Activated naive CD8-positive, alpha-beta T cell (primary cell): ENCODE data around the gene THAP6.
A peak's percentile ranks its signal among the peaks of the same experiment; 100 is the strongest.
"Not testable (repeated sequence)": the region's sequence is repeated elsewhere in the genome, so short reads cannot be mapped to it uniquely, and the experiment has no call there.

Experiments
- H3K27ac Mint-ChIP-seq: one replicate; pipeline ENCODE4 v1.8.0; 2021; ENCODE audit warnings: mixed read lengths
- H3K27me3 Mint-ChIP-seq: one replicate; pipeline ENCODE4 v1.8.0; 2021; ENCODE audit warnings: mixed read lengths
- H3K36me3 Mint-ChIP-seq: one replicate; pipeline ENCODE4 v1.8.0; 2021; ENCODE audit warnings: mixed read lengths
- H3K4me1 Mint-ChIP-seq: one replicate; pipeline ENCODE4 v1.8.0; 2021; ENCODE audit warnings: low read depth, mixed read lengths
- H3K4me3 Mint-ChIP-seq: one replicate; pipeline ENCODE4 v1.8.0; 2021; ENCODE audit warnings: mild to moderate bottlenecking, mixed read lengths
- H3K9me3 Mint-ChIP-seq: one replicate; pipeline ENCODE4 v1.8.0; 2021; ENCODE audit warnings: low read depth, mixed read lengths

The THAP6 gene

GRCh38 chr4:75511841-75512240, 2.4 kb upstream of the THAP6 start:
- Mint-ChIP-seq H3K27ac (no peak overlapping the region), H3K4me1 (peaks cover 47% of the 10 kb centered on the region), H3K4me3 (no peak overlapping the region), H3K36me3 (peaks cover 6% of the 10 kb centered on the region), H3K9me3 (no peaks in the 10 kb centered on the region), H3K27me3 (no peaks in the 10 kb centered on the region)

GRCh38 chr4:75512386-75513211, 1.7 kb upstream of the THAP6 start:
- Mint-ChIP-seq H3K4me3 (no peak overlapping the region), H3K27me3 (no peaks in the 10 kb centered on the region), H3K4me1 (peaks cover 47% of the 10 kb centered on the region), H3K9me3 (no peaks in the 10 kb centered on the region), H3K27ac (peak overlapping the region; percentile 85), H3K36me3 (peaks cover 9% of the 10 kb centered on the region)

- peaks cover 9% of the 10 kb centered on the region for H3K36me3 Mint-ChIP-seq
- no peaks in the 10 kb centered on the region for H3K27me3 Mint-ChIP-seq
- H3K4me3 Mint-ChIP-seq, result no peak overlapping the region
- peak overlapping the region; percentile 91 for H3K27ac Mint-ChIP-seq
- peaks cover 53% of the 10 kb centered on the region for H3K4me1 Mint-ChIP-seq
- H3K9me3 Mint-ChIP-seq, result no peaks in the 10 kb centered on the region
These were observed 645 bp upstream of the THAP6 start for GRCh38 chr4:75513526-75514130.

- peak overlapping the region; percentile 91 for H3K27ac Mint-ChIP-seq
- no peak overlapping the region for H3K4me3 Mint-ChIP-seq
- peaks cover 50% of the 10 kb centered on the region for H3K4me1 Mint-ChIP-seq
- no peaks in the 10 kb centered on the region for H3K27me3 Mint-ChIP-seq
- H3K36me3 Mint-ChIP-seq, result peaks cover 17% of the 10 kb centered on the region
- H3K9me3 Mint-ChIP-seq, result no peaks in the 10 kb centered on the region
These were observed 808 bp downstream of the THAP6 start for GRCh38 chr4:75514949-75515612.

- Mint-ChIP-seq H3K27ac (peak overlapping the region; percentile 91), H3K9me3 (no peaks in the 10 kb centered on the region)
These were observed 1.9 kb downstream of the THAP6 start for GRCh38 chr4:75516144-75516543.

GRCh38 chr4:75519452-75519851, 5.2 kb downstream of the THAP6 start:
- H3K9me3 Mint-ChIP-seq, H3K27ac Mint-ChIP-seq, H3K27me3 Mint-ChIP-seq, H3K4me3 Mint-ChIP-seq: not testable (repeated sequence)
- H3K36me3 Mint-ChIP-seq, result peaks cover 36% of the 10 kb centered on the region
- peaks cover 61% of the 10 kb centered on the region for H3K4me1 Mint-ChIP-seq

More at GRCh38 chr4:75516144-75516543, 1.9 kb downstream of the THAP6 start:
- H3K36me3 Mint-ChIP-seq, result peaks cover 23% of the 10 kb centered on the region
- H3K27me3 Mint-ChIP-seq, result no peaks in the 10 kb centered on the region
- peaks cover 56% of the 10 kb centered on the region for H3K4me1 Mint-ChIP-seq
- no peak overlapping the region for H3K4me3 Mint-ChIP-seq

GRCh38 chr4:75525086-75525485, 10.8 kb downstream of the THAP6 start:
- Mint-ChIP-seq H3K27me3 (no peaks in the 10 kb centered on the region), H3K4me1 (peaks cover 26% of the 10 kb centered on the region), H3K36me3 (peaks cover 37% of the 10 kb centered on the region), H3K4me3 (no peak overlapping the region), H3K9me3 (peaks cover under 1% of the 10 kb centered on the region), H3K27ac (no peak overlapping the region)

- H3K36me3 Mint-ChIP-seq, result peaks cover 36% of the 10 kb centered on the region
These were observed 11.6 kb downstream of the THAP6 start for GRCh38 chr4:75525910-75526309.

GRCh38 chr4:75527482-75527881, 13.2 kb downstream of the THAP6 start:
- Mint-ChIP-seq H3K4me1 (peaks cover 12% of the 10 kb centered on the region), H3K9me3 (peaks cover 16% of the 10 kb centered on the region), H3K27me3 (no peaks in the 10 kb centered on the region), H3K27ac (no peak overlapping the region), H3K36me3 (peaks cover 41% of the 10 kb centered on the region), H3K4me3 (no peak overlapping the region)

More at GRCh38 chr4:75525910-75526309, 11.6 kb downstream of the THAP6 start:
- Mint-ChIP-seq H3K4me3 (no peak overlapping the region), H3K27me3 (no peaks in the 10 kb centered on the region), H3K4me1 (peaks cover 18% of the 10 kb centered on the region), H3K27ac (no peak overlapping the region), H3K9me3 (peaks cover 7% of the 10 kb centered on the region)

GRCh38 chr4:75530556-75531322, 16.5 kb downstream of the THAP6 start:
- Mint-ChIP-seq H3K27me3 (no peaks in the 10 kb centered on the region), H3K4me3 (no peak overlapping the region), H3K4me1 (peaks cover 4% of the 10 kb centered on the region), H3K27ac (no peak overlapping the region), H3K9me3 (peaks cover 23% of the 10 kb centered on the region), H3K36me3 (peaks cover 39% of the 10 kb centered on the region)

- Mint-ChIP-seq H3K36me3 (peaks cover 36% of the 10 kb centered on the region), H3K9me3 (peaks cover 23% of the 10 kb centered on the region)
- not testable (repeated sequence) for H3K27me3 Mint-ChIP-seq, H3K4me1 Mint-ChIP-seq, H3K27ac Mint-ChIP-seq, H3K4me3 Mint-ChIP-seq
These were observed 17.4 kb downstream of the THAP6 start for GRCh38 chr4:75531536-75532143.

GRCh38 chr4:75533339-75533887, 19.1 kb downstream of the THAP6 start:
- H3K27me3 Mint-ChIP-seq, H3K4me1 Mint-ChIP-seq, H3K27ac Mint-ChIP-seq, H3K4me3 Mint-ChIP-seq: not testable (repeated sequence)
- H3K36me3 Mint-ChIP-seq, result peaks cover 32% of the 10 kb centered on the region
- H3K9me3 Mint-ChIP-seq, result peaks cover 23% of the 10 kb centered on the region

- not testable (repeated sequence) for H3K4me3 Mint-ChIP-seq, H3K4me1 Mint-ChIP-seq, H3K27ac Mint-ChIP-seq, H3K27me3 Mint-ChIP-seq
- Mint-ChIP-seq H3K36me3 (peaks cover 32% of the 10 kb centered on the region), H3K9me3 (peaks cover 23% of the 10 kb centered on the region)
These were observed 19.7 kb downstream of the THAP6 start for GRCh38 chr4:75533926-75534325.

GRCh38 chr4:75537308-75537707, 23.0 kb downstream of the THAP6 start:
- not testable (repeated sequence) for H3K9me3 Mint-ChIP-seq, H3K27me3 Mint-ChIP-seq, H3K4me1 Mint-ChIP-seq, H3K4me3 Mint-ChIP-seq, H3K27ac Mint-ChIP-seq
- peaks cover 14% of the 10 kb centered on the region for H3K36me3 Mint-ChIP-seq
